Activated naive CD8-positive, alpha-beta T cell treated with anti-CD3 and anti-CD28 coated beads, Interleukin-2, amount 50 U/mL, for 16 hours (primary cell): ENCODE data around the gene CRYBB1.
A peak's percentile ranks its signal among the peaks of the same experiment; 100 is the strongest.

Source experiments
- DNase-seq: peaks from one replicate; pipeline ENCODE4 v3.0.0-alpha.2; 2020; ENCODE audit warnings: low read depth, low spot score

The CRYBB1 gene

GRCh38 chr22:26617271-26618199 is at the start of gene CRYBB1:
Gene CRYBB1, minus strand, starts transcription at chr22:26618027. Its CDS starts 1,708 bp downstream, at chr22:26616319.
- DNase-seq, result no peak

- no peak for DNase-seq
Observed at GRCh38 chr22:26667140-26667539, 49.3 kb upstream of the CRYBB1 start.

GRCh38 chr22:26665813-26666231 is 48.0 kb upstream of the CRYBB1 start:
- DNase-seq, result no peak

- no peak for DNase-seq
Observed at GRCh38 chr22:26663374-26663923, 45.6 kb upstream of the CRYBB1 start.

- DNase-seq, result no peak
Observed at GRCh38 chr22:26662160-26662559, 44.3 kb upstream of the CRYBB1 start.

GRCh38 chr22:26660961-26661578 is 43.2 kb upstream of the CRYBB1 start:
- DNase-seq, result no peak

GRCh38 chr22:26660356-26660755 is 42.5 kb upstream of the CRYBB1 start:
- no peak for DNase-seq

- peak; percentile 50 for DNase-seq
Observed at GRCh38 chr22:26658671-26659478, 41.0 kb upstream of the CRYBB1 start.

GRCh38 chr22:26658161-26658560 is 40.3 kb upstream of the CRYBB1 start:
- DNase-seq, result no peak

GRCh38 chr22:26656891-26657851 is 39.3 kb upstream of the CRYBB1 start, which contains the start of gene MIAT:
Gene MIAT, plus strand, starts transcription at chr22:26657588.
- DNase-seq, result no peak

GRCh38 chr22:26651815-26652214 is 34.0 kb upstream of the CRYBB1 start:
- DNase-seq, result no peak

GRCh38 chr22:26650722-26651421 is 33.0 kb upstream of the CRYBB1 start:
- DNase-seq, result no peak

- no peak for DNase-seq
Observed at GRCh38 chr22:26648528-26649388, 30.9 kb upstream of the CRYBB1 start.

GRCh38 chr22:26648011-26648497 is 30.2 kb upstream of the CRYBB1 start:
- no peak for DNase-seq

GRCh38 chr22:26646158-26646557 is 28.3 kb upstream of the CRYBB1 start:
- DNase-seq, result no peak

- DNase-seq, result no peak
Observed at GRCh38 chr22:26643418-26644100, 25.7 kb upstream of the CRYBB1 start.

GRCh38 chr22:26642465-26643417 is 24.9 kb upstream of the CRYBB1 start:
- peak; percentile 38 for DNase-seq
